ENCODE measurements around the gene ARL6IP5. TPM values are rescaled to one million over a fixed set of nuclear protein-coding genes. Genes with fewer than 3 reads are reported as not detected.

Gene ARL6IP5
- total and polyA plus RNA-seq, 9 of the 15 experiments (the other 6 are each of a cell fraction or from before 2014, with no cell fraction given): 10.3 to 54.0 (median 12.7) TPM

DNA sequence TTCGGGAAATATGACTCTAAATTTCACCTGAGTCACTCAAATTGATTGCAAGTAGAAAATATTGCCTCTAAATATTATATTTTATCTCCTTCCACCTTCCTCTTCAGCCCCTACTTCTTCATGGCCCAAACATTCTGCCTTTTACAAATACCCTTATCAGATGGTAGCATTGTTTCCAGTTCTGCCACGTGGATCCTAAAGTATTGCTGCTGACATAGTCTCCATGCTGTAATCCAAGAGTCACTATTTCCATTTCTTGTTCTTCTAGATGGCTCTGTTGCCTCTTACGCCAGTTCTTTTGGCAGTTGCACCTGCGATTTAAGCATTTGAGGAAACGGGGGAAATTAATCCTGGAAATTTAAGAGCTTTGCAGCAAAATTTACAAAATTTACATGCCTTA, 24.1 kb downstream of the ARL6IP5 start (continued):
- TF ChIP-seq, protein P1, sequence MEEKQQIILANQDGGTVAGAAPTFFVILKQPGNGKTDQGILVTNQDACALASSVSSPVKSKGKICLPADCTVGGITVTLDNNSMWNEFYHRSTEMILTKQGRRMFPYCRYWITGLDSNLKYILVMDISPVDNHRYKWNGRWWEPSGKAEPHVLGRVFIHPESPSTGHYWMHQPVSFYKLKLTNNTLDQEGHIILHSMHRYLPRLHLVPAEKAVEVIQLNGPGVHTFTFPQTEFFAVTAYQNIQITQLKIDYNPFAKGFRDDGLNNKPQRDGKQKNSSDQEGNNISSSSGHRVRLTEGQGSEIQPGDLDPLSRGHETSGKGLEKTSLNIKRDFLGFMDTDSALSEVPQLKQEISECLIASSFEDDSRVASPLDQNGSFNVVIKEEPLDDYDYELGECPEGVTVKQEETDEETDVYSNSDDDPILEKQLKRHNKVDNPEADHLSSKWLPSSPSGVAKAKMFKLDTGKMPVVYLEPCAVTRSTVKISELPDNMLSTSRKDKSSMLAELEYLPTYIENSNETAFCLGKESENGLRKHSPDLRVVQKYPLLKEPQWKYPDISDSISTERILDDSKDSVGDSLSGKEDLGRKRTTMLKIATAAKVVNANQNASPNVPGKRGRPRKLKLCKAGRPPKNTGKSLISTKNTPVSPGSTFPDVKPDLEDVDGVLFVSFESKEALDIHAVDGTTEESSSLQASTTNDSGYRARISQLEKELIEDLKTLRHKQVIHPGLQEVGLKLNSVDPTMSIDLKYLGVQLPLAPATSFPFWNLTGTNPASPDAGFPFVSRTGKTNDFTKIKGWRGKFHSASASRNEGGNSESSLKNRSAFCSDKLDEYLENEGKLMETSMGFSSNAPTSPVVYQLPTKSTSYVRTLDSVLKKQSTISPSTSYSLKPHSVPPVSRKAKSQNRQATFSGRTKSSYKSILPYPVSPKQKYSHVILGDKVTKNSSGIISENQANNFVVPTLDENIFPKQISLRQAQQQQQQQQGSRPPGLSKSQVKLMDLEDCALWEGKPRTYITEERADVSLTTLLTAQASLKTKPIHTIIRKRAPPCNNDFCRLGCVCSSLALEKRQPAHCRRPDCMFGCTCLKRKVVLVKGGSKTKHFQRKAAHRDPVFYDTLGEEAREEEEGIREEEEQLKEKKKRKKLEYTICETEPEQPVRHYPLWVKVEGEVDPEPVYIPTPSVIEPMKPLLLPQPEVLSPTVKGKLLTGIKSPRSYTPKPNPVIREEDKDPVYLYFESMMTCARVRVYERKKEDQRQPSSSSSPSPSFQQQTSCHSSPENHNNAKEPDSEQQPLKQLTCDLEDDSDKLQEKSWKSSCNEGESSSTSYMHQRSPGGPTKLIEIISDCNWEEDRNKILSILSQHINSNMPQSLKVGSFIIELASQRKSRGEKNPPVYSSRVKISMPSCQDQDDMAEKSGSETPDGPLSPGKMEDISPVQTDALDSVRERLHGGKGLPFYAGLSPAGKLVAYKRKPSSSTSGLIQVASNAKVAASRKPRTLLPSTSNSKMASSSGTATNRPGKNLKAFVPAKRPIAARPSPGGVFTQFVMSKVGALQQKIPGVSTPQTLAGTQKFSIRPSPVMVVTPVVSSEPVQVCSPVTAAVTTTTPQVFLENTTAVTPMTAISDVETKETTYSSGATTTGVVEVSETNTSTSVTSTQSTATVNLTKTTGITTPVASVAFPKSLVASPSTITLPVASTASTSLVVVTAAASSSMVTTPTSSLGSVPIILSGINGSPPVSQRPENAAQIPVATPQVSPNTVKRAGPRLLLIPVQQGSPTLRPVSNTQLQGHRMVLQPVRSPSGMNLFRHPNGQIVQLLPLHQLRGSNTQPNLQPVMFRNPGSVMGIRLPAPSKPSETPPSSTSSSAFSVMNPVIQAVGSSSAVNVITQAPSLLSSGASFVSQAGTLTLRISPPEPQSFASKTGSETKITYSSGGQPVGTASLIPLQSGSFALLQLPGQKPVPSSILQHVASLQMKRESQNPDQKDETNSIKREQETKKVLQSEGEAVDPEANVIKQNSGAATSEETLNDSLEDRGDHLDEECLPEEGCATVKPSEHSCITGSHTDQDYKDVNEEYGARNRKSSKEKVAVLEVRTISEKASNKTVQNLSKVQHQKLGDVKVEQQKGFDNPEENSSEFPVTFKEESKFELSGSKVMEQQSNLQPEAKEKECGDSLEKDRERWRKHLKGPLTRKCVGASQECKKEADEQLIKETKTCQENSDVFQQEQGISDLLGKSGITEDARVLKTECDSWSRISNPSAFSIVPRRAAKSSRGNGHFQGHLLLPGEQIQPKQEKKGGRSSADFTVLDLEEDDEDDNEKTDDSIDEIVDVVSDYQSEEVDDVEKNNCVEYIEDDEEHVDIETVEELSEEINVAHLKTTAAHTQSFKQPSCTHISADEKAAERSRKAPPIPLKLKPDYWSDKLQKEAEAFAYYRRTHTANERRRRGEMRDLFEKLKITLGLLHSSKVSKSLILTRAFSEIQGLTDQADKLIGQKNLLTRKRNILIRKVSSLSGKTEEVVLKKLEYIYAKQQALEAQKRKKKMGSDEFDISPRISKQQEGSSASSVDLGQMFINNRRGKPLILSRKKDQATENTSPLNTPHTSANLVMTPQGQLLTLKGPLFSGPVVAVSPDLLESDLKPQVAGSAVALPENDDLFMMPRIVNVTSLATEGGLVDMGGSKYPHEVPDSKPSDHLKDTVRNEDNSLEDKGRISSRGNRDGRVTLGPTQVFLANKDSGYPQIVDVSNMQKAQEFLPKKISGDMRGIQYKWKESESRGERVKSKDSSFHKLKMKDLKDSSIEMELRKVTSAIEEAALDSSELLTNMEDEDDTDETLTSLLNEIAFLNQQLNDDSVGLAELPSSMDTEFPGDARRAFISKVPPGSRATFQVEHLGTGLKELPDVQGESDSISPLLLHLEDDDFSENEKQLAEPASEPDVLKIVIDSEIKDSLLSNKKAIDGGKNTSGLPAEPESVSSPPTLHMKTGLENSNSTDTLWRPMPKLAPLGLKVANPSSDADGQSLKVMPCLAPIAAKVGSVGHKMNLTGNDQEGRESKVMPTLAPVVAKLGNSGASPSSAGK (IDR thresholded peaks at IDR 0.05): peak; percentile 44; the same call in 1 of the 2 replicates
- TF ChIP-seq JUND (IDR thresholded peaks at IDR 0.05; ENCODE audit: borderline replicate concordance, low read depth, low read length) (peak; percentile 24; the same call in 1 of the 2 replicates), JUND (tag; IDR thresholded peaks at IDR 0.05; ENCODE audit: borderline replicate concordance, low read depth, low read length) (no peak), ZBTB7A (IDR thresholded peaks at IDR 0.05; ENCODE audit: borderline replicate concordance, control insufficient read depth, low read depth, low read length) (no peak), MYBL2 (IDR thresholded peaks at IDR 0.05; ENCODE audit: low read depth) (no peak), MYBL2 (CRISPR knock-in tag; IDR thresholded peaks at IDR 0.05; ENCODE audit: borderline replicate concordance) (no peak), MYC (IDR thresholded peaks at IDR 0.05; ENCODE audit: low read depth, low read length) (peak; percentile 83), MYC (CRISPR knock-in tag; IDR thresholded peaks at IDR 0.05; ENCODE audit: borderline replicate concordance, low read depth) (no peak), GABPA (tag; conservative IDR thresholded peaks at IDR 0.05; ENCODE audit: low read depth) (no peak), EP400 (IDR thresholded peaks at IDR 0.05) (peak; percentile 53)

Data from K562 (cell line).